Trophoblast cell (in vitro differentiated cells and primary cell): ENCODE measurements around the gene DYSF.
"Not testable (repeated sequence)": the region's sequence is repeated elsewhere in the genome, so short reads cannot be mapped to it uniquely, and the experiment has no call there.

ENCODE experiments used
- DNase-seq, 2 donors: peaks; one replicate each; pipeline ENCODE4 v3.0.0-alpha.2; 2016
- H2AFZ ChIP-seq: 2 replicates; pipeline ENCODE4 v1.6.1; 2013; ENCODE audit warnings: low read length, moderate library complexity, mild to moderate bottlenecking; ENCODE audit not compliant: insufficient read depth, poor library complexity
- H2AK5ac ChIP-seq: 2 replicates; pipeline ENCODE4 v1.6.1; 2013; ENCODE audit warnings: mild to moderate bottlenecking, low read length
- H2BK120ac ChIP-seq: 2 replicates; pipeline ENCODE4 v1.6.1; 2013; ENCODE audit warnings: low read length, mild to moderate bottlenecking, moderate library complexity; ENCODE audit not compliant: insufficient read depth, poor library complexity
- H2BK12ac ChIP-seq: 2 replicates; pipeline ENCODE4 v1.6.1; 2013; ENCODE audit warnings: mild to moderate bottlenecking, low read length, moderate library complexity
- H2BK5ac ChIP-seq: 2 replicates; pipeline ENCODE4 v1.6.1; 2013; ENCODE audit warnings: low read length, low read depth, moderate library complexity, mild to moderate bottlenecking; ENCODE audit not compliant: poor library complexity
- H3K14ac ChIP-seq: 2 replicates; pipeline ENCODE4 v1.6.1; 2013; ENCODE audit warnings: mild to moderate bottlenecking, low read length
- H3K18ac ChIP-seq: 2 replicates; pipeline ENCODE4 v1.6.1; 2013; ENCODE audit warnings: mild to moderate bottlenecking, low read length
- H3K23ac ChIP-seq: 2 replicates; pipeline ENCODE4 v1.6.1; 2013; ENCODE audit warnings: low read length
- H3K27ac ChIP-seq: 2 replicates; pipeline ENCODE4 v1.5.1; 2013; ENCODE audit warnings: low read depth, mild to moderate bottlenecking, inconsistent platforms, low read length, moderate library complexity
- H3K27me3 ChIP-seq: 2 replicates; pipeline ENCODE4 v1.6.1; 2013; ENCODE audit warnings: inconsistent platforms, mild to moderate bottlenecking, low read length, moderate library complexity; ENCODE audit not compliant: insufficient read depth
- H3K36me3 ChIP-seq, 2 experiments: 1 replicate in 1 of 2; 2 replicates in 1 of 2; pipeline ENCODE4 v1.6.1; 2013; ENCODE audit warnings: low read length in 2 of 2, mild to moderate bottlenecking in 2 of 2, moderate library complexity in 1 of 2; ENCODE audit not compliant: insufficient read depth in 2 of 2, control insufficient read depth in 1 of 2
- H3K4ac ChIP-seq: 2 replicates; pipeline ENCODE4 v1.6.1; 2013; ENCODE audit warnings: low read depth, mild to moderate bottlenecking, low read length, moderate library complexity
- H3K4me1 ChIP-seq, 2 experiments: 1 replicate in 1 of 2; 2 replicates in 1 of 2; pipeline ENCODE4 v1.6.1; 2013; ENCODE audit warnings: low read length in 2 of 2, mild to moderate bottlenecking in 2 of 2, moderate library complexity in 1 of 2; ENCODE audit not compliant: insufficient read depth in 2 of 2, control insufficient read depth in 1 of 2
- H3K4me2 ChIP-seq: 2 replicates; pipeline ENCODE4 v1.6.1; 2013; ENCODE audit warnings: inconsistent platforms, mild to moderate bottlenecking, low read length, moderate library complexity
- H3K4me3 ChIP-seq: 2 replicates; pipeline ENCODE4 v1.5.1; 2013; ENCODE audit warnings: mild to moderate bottlenecking, low read depth, low read length, inconsistent platforms
- H3K79me1 ChIP-seq: one replicate; pipeline ENCODE4 v1.6.1; 2013; ENCODE audit warnings: low read length
- H3K79me2 ChIP-seq: 2 replicates; pipeline ENCODE4 v1.6.1; 2013; ENCODE audit warnings: low read length, mild to moderate bottlenecking; ENCODE audit not compliant: control insufficient read depth, insufficient read depth, poor library complexity
- H3K9ac ChIP-seq: 2 replicates; pipeline ENCODE4 v1.6.1; 2013; ENCODE audit warnings: mild to moderate bottlenecking, low read length
- H3K9me3 ChIP-seq: 2 replicates; pipeline ENCODE4 v1.6.1; 2013; ENCODE audit warnings: low read depth, mild to moderate bottlenecking, control low read depth, inconsistent platforms, low read length; ENCODE audit not compliant: insufficient read depth
- H4K12ac ChIP-seq: 2 replicates; pipeline ENCODE4 v1.6.1; 2013; ENCODE audit warnings: low read depth, mild to moderate bottlenecking, low read length, moderate library complexity
- H4K8ac ChIP-seq: 2 replicates; pipeline ENCODE4 v1.6.1; 2013; ENCODE audit warnings: low read depth, mild to moderate bottlenecking, low read length, moderate library complexity
- H4K91ac ChIP-seq: one replicate; pipeline ENCODE4 v1.6.1; 2013; ENCODE audit warnings: low read depth, mild to moderate bottlenecking, low read length, moderate library complexity
- WGBS: extraction: QIAGEN DNeasy Blood & Tissue Kit; methylation state at CpG from one replicate; pipeline ENCODE4 v1.1.7; 2013; ENCODE audit warnings: missing lambda C conversion rate; ENCODE audit not compliant: insufficient read length, insufficient coverage; ENCODE audit errors: extremely low coverage; 5-methylcytosine and 5-hydroxymethylcytosine counted together

DYSF gene

DNA sequence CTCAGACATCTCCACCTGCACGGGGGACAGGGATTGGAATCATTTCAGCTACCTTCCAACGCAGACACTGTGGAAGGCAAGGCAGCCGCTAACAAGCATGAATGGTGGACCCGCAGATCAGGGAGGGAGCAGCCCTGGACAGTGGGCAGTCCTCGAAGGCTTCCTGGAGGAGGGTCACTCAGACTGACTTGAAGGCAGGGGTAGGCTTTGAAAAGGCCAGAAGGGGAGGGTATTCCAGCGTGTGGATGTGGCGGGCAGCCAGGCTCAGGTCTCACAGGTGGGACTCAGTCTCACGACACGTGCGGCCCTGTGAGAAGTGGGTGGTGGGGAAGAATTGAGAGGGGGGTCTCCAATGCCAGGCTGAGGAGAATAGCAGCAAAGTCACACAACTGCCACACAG lies 29.9 kb downstream of the DYSF start:
- Histone ChIP-seq H3K4me3 (no peak overlapping the region), H3K79me2 (no peaks in the 10 kb centered on the region), H3K36me3 (peaks cover 8% of the 10 kb centered on the region in 2 experiments), H4K8ac (no peak overlapping the region), H4K91ac (no peak overlapping the region), H2BK120ac (no peak overlapping the region), H3K9me3 (peaks cover 5% of the 10 kb centered on the region), H3K23ac (no peak overlapping the region), H2BK12ac (no peak overlapping the region), H3K9ac (no peak overlapping the region), H4K12ac (no peak overlapping the region), H3K27ac (no peak overlapping the region), H2AFZ (no peak overlapping the region), H3K4me1 (peaks cover 11% of the 10 kb centered on the region in 2 experiments), H2AK5ac (no peak overlapping the region), H3K79me1 (no peaks in the 10 kb centered on the region), H2BK5ac (no peak overlapping the region), H3K27me3 (no peaks in the 10 kb centered on the region), H3K14ac (no peak overlapping the region), H3K18ac (no peak overlapping the region), H3K4me2 (no peak overlapping the region), H3K4ac (no peak overlapping the region)
- no peak for DNase-seq
- WGBS = no CpG with 5 or more reads among the region's 10 CpGs

DNA sequence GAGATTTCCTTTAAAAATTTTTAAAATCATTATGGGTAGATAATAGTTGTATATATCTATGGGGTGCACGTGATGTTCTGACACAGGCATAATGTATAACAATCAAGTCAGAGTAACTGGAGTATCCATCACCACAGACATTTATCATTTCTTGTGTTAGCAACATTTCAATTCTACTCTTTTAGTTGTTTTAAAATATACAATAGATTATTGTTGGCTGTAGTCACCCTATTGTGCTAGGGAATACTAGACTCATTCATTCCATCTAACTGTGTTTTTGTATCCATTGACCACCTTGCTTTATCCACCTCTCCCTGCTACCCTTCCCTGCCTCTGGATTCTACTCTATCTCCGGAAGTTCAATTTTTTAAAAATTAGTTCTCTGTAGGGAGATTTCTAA lies 31.0 kb downstream of the DYSF start:
- no CpG with 5 or more reads among the region's 2 CpGs for WGBS
- no peak overlapping the region for H2BK12ac ChIP-seq

DNA sequence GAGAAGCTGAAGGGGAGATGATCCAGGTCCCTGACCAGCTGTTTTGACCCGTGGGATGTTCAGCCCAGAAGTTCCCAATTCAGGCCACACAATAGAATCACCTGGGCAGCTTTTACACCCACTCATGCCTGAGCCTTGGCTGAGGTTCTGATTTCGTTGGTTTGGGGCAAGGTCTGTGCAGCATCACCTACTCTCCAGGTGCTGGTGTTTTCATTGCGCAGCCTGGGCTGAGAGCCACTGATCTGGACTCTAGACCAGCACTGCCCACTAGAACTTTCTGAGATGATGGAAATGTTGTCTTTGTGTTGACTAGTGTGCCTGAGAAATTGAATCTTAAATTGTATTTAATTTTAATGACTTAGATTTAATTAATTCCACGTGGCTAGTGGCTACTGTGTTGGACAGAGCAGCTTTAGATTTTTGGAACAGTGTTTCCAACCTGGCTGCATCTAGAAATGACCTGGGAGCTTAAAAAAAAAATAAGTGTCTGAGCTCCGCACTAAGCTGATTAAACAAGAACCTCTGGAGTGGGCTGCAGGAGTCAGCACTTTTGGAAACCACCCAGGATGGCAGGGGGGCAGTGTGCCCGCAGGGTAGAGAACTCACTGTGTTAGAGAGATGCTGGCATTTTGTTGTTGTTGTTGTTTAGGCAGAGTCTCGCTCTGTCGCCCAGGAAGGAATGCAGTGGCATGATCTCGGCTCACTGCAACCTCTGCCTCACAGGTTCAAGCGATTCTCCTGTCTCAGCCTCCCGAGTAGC lies 33.7 kb downstream of the DYSF start:
- Histone ChIP-seq H4K12ac (peak overlapping the region; percentile 10), H3K4me1 (peaks cover 12 to 14% of the 10 kb centered on the region in 2 experiments), H3K27me3 (no peaks in the 10 kb centered on the region), H3K14ac (peak overlapping the region; percentile 14), H3K4me3 (no peak overlapping the region), H3K23ac (no peak overlapping the region), H3K9ac (no peak overlapping the region), H2AFZ (no peak overlapping the region), H3K27ac (no peak overlapping the region), H3K79me1 (no peaks in the 10 kb centered on the region), H2BK12ac (no peak overlapping the region), H3K4me2 (no peak overlapping the region), H4K91ac (no peak overlapping the region), H2AK5ac (no peak overlapping the region), H3K4ac (no peak overlapping the region), H4K8ac (no peak overlapping the region), H3K79me2 (no peaks in the 10 kb centered on the region), H3K36me3 (peaks cover 6 to 12% of the 10 kb centered on the region in 2 experiments), H3K18ac (no peak overlapping the region), H2BK5ac (no peak overlapping the region), H2BK120ac (no peak overlapping the region), H3K9me3 (peaks cover 2% of the 10 kb centered on the region)
- no CpG with 5 or more reads among the region's 11 CpGs for WGBS
- no peak for DNase-seq

More for the DNA sequence above, 31.0 kb downstream of the DYSF start:
- Histone ChIP-seq H3K4me2 (no peak overlapping the region), H3K4me3 (no peak overlapping the region), H4K91ac (no peak overlapping the region), H3K79me1 (no peaks in the 10 kb centered on the region), H3K23ac (no peak overlapping the region), H3K18ac (no peak overlapping the region), H3K4me1 (peaks cover 11% of the 10 kb centered on the region in 2 experiments), H3K27ac (no peak overlapping the region), H3K9me3 (peaks cover 5% of the 10 kb centered on the region), H2BK120ac (no peak overlapping the region), H3K36me3 (peaks cover 8% of the 10 kb centered on the region in 2 experiments), H4K8ac (no peak overlapping the region), H4K12ac (no peak overlapping the region), H2AK5ac (no peak overlapping the region), H3K27me3 (no peaks in the 10 kb centered on the region), H2AFZ (no peak overlapping the region), H2BK5ac (no peak overlapping the region), H3K79me2 (no peaks in the 10 kb centered on the region), H3K14ac (no peak overlapping the region), H3K9ac (no peak overlapping the region), H3K4ac (no peak overlapping the region)
- DNase-seq = no peak

DNA sequence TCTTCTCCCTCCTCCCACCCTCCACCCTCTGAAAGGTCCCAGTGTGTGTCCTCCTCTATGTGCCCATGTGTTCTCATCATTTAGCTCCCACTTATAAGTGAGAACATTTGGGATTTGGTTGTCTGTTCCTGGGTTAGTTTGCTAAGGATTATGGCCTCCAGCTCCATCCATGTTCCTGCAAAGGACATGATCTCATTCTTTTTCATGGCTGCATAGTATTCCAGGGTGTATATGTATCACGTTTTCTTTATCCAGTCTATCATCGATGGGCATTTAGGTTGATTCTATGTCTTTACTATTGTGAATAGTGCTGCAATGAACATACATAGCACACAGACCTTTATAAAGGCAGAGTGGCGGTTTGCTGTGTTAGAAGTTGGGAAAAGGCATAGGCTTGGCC lies 38.2 kb downstream of the DYSF start:
- H3K4me3 ChIP-seq, H3K36me3 ChIP-seq, H2BK5ac ChIP-seq, H3K14ac ChIP-seq, DNase-seq, H3K4me1 ChIP-seq, H4K91ac ChIP-seq, H3K18ac ChIP-seq, H3K27me3 ChIP-seq, H3K4ac ChIP-seq, H3K9me3 ChIP-seq, H3K79me2 ChIP-seq, H4K8ac ChIP-seq, H3K79me1 ChIP-seq, H3K23ac ChIP-seq, H4K12ac ChIP-seq, H3K9ac ChIP-seq, H2AFZ ChIP-seq, H2BK120ac ChIP-seq, H3K4me2 ChIP-seq, H2AK5ac ChIP-seq, H2BK12ac ChIP-seq: not testable (repeated sequence)
- H3K27ac ChIP-seq = peak overlapping the region; percentile 49
- WGBS = no CpG with 5 or more reads among the region's 3 CpGs
